ENCODE data around the gene MAML2. TPM values are rescaled to one million over a fixed set of nuclear protein-coding genes. Genes with fewer than 3 reads are reported as not detected.
A peak's percentile ranks its signal among the peaks of the same experiment; 100 is the strongest.
"Not testable (repeated sequence)": the region's sequence is repeated elsewhere in the genome, so short reads cannot be mapped to it uniquely, and the experiment has no call there.

Gene MAML2
- total and polyA plus RNA-seq, 2 donors = 7.9 to 25.6 TPM

- not testable (repeated sequence) for H3K4me3 ChIP-seq (ENCODE audit: low read depth, low read length); H3K27ac ChIP-seq (ENCODE audit: low read depth); H3K4me1 ChIP-seq (ENCODE audit: insufficient read depth); H3K36me3 ChIP-seq (ENCODE audit: insufficient read depth); DNase-seq (ENCODE audit: extremely low spot score)
- 97% methylated on average over 6 of the region's 6 CpGs for whole genome bisulfite sequencing
Observed at GRCh38 chr11:96285985-96286384, 57.0 kb downstream of the MAML2 start.

- WGBS = 93% methylated on average over 3 of the region's 3 CpGs
- no peak overlapping the region for H3K27ac ChIP-seq (ENCODE audit: low read depth)
- no peak for DNase-seq (ENCODE audit: extremely low spot score)
- H3K36me3 ChIP-seq (ENCODE audit: insufficient read depth) = no peaks in the 10 kb centered on the region
- H3K4me1 ChIP-seq (ENCODE audit: insufficient read depth) = no peaks in the 10 kb centered on the region
- H3K4me3 ChIP-seq (ENCODE audit: low read depth, low read length) = no peak overlapping the region
Observed at GRCh38 chr11:96284917-96285316, 58.1 kb downstream of the MAML2 start.

DNA sequence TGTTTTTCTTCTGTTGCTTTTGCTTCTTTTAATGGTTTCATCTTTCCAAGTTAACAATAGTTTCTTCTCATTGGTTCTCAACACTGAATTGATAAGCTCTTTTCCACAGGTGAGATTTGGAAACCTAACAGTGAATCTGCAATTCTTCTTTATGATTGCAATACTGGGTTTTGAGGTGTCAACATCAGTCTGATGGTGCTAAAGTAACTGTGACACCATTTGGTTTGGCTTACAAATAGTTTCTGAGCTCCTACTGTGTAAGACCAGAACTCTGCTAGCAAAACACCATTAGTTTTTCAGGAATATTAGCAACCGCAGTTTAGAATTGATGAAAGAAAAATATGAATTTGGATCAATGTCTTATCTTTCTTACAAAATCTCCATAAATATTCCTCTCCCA lies 58.6 kb downstream of the MAML2 start:
- Histone ChIP-seq H3K4me1 (ENCODE audit: insufficient read depth) (no peaks in the 10 kb centered on the region), H3K4me3 (ENCODE audit: low read depth, low read length) (no peak overlapping the region), H3K27ac (ENCODE audit: low read depth) (no peak overlapping the region), H3K36me3 (ENCODE audit: insufficient read depth) (no peaks in the 10 kb centered on the region)
- 100% methylated on average over 1 of the region's 1 CpG for WGBS
- no peak for DNase-seq (ENCODE audit: extremely low spot score)

GRCh38 chr11:96282625-96283220 lies 60.3 kb downstream of the MAML2 start:
- WGBS = 45% methylated on average over 2 of the region's 2 CpGs
- no peak overlapping the region for H3K27ac ChIP-seq (ENCODE audit: low read depth)
- H3K4me1 ChIP-seq (ENCODE audit: insufficient read depth) = no peaks in the 10 kb centered on the region
- no peaks in the 10 kb centered on the region for H3K36me3 ChIP-seq (ENCODE audit: insufficient read depth)
- no peak overlapping the region for H3K4me3 ChIP-seq (ENCODE audit: low read depth, low read length)
- DNase-seq (ENCODE audit: extremely low spot score) = no peak

DNA sequence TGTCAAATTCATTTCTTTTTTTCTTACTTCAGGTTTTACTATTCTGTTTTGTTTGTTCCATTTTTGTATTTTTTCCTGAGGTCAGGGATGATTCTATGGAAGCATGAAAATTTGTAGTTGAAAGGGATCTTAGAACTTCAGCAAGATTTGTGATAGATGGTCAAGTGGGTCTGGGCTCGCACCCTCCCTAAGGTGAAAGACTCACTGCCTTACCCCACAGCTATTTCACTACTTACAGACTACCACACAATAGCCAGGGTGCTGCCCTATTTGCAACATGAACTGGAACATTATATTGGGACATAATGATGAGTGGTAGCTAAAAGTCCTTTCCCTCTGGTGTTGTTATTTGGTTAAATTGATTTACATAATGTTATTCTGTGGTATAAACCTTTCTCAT lies 62.6 kb downstream of the MAML2 start:
- WGBS = 98% methylated on average over 1 of the region's 1 CpG
- Histone ChIP-seq H3K27ac (ENCODE audit: low read depth) (no peak overlapping the region), H3K4me1 (ENCODE audit: insufficient read depth) (no peaks in the 10 kb centered on the region), H3K36me3 (ENCODE audit: insufficient read depth) (no peaks in the 10 kb centered on the region), H3K4me3 (ENCODE audit: low read depth, low read length) (no peak overlapping the region)
- no peak for DNase-seq (ENCODE audit: extremely low spot score)

DNA sequence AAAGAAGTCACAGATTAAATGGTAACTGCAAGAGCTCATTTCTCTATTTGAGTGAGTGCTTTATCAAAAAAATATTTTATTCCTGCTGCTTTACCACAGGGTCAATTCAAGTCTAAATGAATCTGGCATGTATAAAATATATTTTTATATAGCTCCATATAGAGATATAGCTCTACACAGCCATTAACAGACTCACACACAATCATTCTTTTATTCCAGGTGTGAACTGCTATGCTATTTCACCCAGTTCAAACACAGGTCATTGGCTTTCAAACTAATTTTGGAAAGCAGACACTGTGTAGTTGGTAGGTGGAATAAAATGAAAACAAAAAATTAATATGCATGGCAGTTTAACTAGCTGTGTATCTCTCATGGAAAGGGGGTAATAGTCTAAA lies 63.1 kb downstream of the MAML2 start:
- Histone ChIP-seq H3K4me1 (ENCODE audit: insufficient read depth) (no peaks in the 10 kb centered on the region), H3K36me3 (ENCODE audit: insufficient read depth) (no peaks in the 10 kb centered on the region), H3K4me3 (ENCODE audit: low read depth, low read length) (no peak overlapping the region), H3K27ac (ENCODE audit: low read depth) (no peak overlapping the region)
- DNase-seq (ENCODE audit: extremely low spot score) = no peak

DNA sequence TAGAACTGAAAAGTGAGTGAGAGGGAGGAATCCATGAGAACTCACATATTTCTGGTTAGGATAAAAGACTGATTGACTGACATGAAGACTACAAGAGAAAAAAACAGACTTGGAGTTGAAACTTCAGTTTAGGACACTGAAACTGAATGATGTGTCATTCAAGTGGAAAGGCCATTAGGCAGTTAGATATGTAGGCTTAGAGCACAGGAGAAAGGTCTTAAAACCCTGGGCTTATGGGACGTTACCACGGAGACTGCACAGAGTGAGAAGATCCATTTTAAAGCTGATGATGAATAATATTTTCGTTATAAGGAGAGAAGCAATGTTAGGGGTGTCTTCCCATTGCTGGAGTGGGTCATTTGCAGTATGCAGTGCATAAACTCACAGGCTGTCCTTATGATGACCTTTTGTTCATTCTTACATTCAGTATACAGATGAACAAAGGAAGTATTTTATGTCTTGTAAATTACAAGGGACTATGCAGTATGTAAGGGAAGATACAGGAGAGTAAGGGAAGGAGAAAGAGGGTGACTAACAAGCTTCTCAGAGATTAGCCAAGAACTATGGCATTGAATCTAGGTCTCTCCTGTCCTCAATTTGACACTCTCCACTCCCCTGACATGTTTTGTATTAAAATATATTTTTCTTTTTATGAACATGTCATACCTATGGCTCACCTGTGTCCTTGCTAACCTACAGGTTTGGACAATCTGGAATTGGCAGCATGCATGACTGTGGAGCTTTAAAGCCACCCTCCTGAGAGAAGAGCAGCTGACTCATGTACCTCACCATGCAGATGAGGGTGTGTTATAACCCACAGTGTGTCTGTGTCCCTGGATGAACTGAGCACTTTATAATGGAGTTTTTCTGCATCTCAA lies 63.7 kb downstream of the MAML2 start:
- Histone ChIP-seq H3K27ac (ENCODE audit: low read depth) (no peak overlapping the region), H3K36me3 (ENCODE audit: insufficient read depth) (no peaks in the 10 kb centered on the region), H3K4me3 (ENCODE audit: low read depth, low read length) (no peak overlapping the region), H3K4me1 (ENCODE audit: insufficient read depth) (no peaks in the 10 kb centered on the region)
- WGBS = 71% methylated on average over 3 of the region's 3 CpGs
- no peak for DNase-seq (ENCODE audit: extremely low spot score)

GRCh38 chr11:96278039-96278897 lies 64.7 kb downstream of the MAML2 start:
- H3K4me3 ChIP-seq (ENCODE audit: low read depth, low read length) = no peak overlapping the region
- no peak for DNase-seq (ENCODE audit: extremely low spot score)
- H3K36me3 ChIP-seq (ENCODE audit: insufficient read depth) = no peaks in the 10 kb centered on the region
- no peak overlapping the region for H3K27ac ChIP-seq (ENCODE audit: low read depth)
- 58% methylated on average over 6 of the region's 6 CpGs for WGBS
- H3K4me1 ChIP-seq (ENCODE audit: insufficient read depth) = no peaks in the 10 kb centered on the region

GRCh38 chr11:96277696-96278038 lies 65.3 kb downstream of the MAML2 start:
- no peak for DNase-seq (ENCODE audit: extremely low spot score)
- Histone ChIP-seq H3K36me3 (ENCODE audit: insufficient read depth) (no peaks in the 10 kb centered on the region), H3K4me1 (ENCODE audit: insufficient read depth) (no peaks in the 10 kb centered on the region), H3K27ac (ENCODE audit: low read depth) (no peak overlapping the region), H3K4me3 (ENCODE audit: low read depth, low read length) (no peak overlapping the region)

GRCh38 chr11:96276836-96277235 lies 66.2 kb downstream of the MAML2 start:
- no peaks in the 10 kb centered on the region for H3K4me1 ChIP-seq (ENCODE audit: insufficient read depth)
- WGBS = 42% methylated on average over 5 of the region's 5 CpGs

GRCh38 chr11:96275801-96276594 lies 67.0 kb downstream of the MAML2 start:
- H3K4me3 ChIP-seq (ENCODE audit: low read depth, low read length) = no peak overlapping the region

More at GRCh38 chr11:96276836-96277235, 66.2 kb downstream of the MAML2 start:
- H3K27ac ChIP-seq (ENCODE audit: low read depth) = no peak overlapping the region
- no peak overlapping the region for H3K4me3 ChIP-seq (ENCODE audit: low read depth, low read length)
- H3K36me3 ChIP-seq (ENCODE audit: insufficient read depth) = no peaks in the 10 kb centered on the region
- DNase-seq (ENCODE audit: extremely low spot score) = no peak

GRCh38 chr11:96273507-96273906 lies 69.5 kb downstream of the MAML2 start:
- no peak for DNase-seq (ENCODE audit: extremely low spot score)
- WGBS = 85% methylated on average over 1 of the region's 1 CpG
- no peaks in the 10 kb centered on the region for H3K4me1 ChIP-seq (ENCODE audit: insufficient read depth)
- H3K4me3 ChIP-seq (ENCODE audit: low read depth, low read length) = no peak overlapping the region
- no peaks in the 10 kb centered on the region for H3K36me3 ChIP-seq (ENCODE audit: insufficient read depth)
- H3K27ac ChIP-seq (ENCODE audit: low read depth) = no peak overlapping the region

More at GRCh38 chr11:96275801-96276594, 67.0 kb downstream of the MAML2 start:
- Histone ChIP-seq H3K36me3 (ENCODE audit: insufficient read depth) (no peaks in the 10 kb centered on the region), H3K4me1 (ENCODE audit: insufficient read depth) (no peaks in the 10 kb centered on the region), H3K27ac (ENCODE audit: low read depth) (no peak overlapping the region)
- WGBS = 59% methylated on average over 5 of the region's 5 CpGs
- DNase-seq (ENCODE audit: extremely low spot score) = no peak

- DNase-seq (ENCODE audit: extremely low spot score) = peak; percentile 84
- WGBS = 46% methylated on average over 3 of the region's 3 CpGs
- Histone ChIP-seq H3K27ac (ENCODE audit: low read depth) (no peak overlapping the region), H3K4me1 (ENCODE audit: insufficient read depth) (no peaks in the 10 kb centered on the region), H3K36me3 (ENCODE audit: insufficient read depth) (no peaks in the 10 kb centered on the region), H3K4me3 (ENCODE audit: low read depth, low read length) (no peak overlapping the region)
Observed at GRCh38 chr11:96272529-96273222, 70.3 kb downstream of the MAML2 start.

Data from urinary bladder (tissue), 4 donors.